Cerebellar cortex (tissue), 1 donor: ENCODE results near the gene ITPK1.

ENCODE experiments used
- DNase-seq: peaks from one replicate; pipeline ENCODE4 v3.0.0-alpha.2; 2015; ENCODE audit warnings: low spot score

ITPK1 gene

DNA sequence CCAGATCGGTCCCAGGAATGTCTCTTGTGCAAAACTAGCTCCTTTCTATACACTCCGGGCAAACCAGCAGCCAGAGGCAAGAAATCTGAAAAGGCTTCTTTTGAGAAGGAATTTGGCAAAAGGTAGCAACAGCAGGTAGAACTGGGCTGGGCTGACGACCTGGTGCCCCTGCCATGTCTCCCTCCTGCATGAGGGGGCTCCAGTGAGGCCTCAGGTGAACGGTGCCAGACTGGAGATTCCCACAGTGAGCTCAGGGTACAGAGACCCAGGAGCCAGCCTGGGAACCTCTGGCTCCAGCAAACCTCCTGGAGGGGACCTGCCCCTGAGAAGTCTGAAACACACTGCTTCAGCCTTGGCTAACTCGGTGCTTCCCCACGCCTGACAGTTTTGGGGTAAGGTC lies 10.8 kb downstream of the ITPK1 start:
- no peak for DNase-seq

DNA sequence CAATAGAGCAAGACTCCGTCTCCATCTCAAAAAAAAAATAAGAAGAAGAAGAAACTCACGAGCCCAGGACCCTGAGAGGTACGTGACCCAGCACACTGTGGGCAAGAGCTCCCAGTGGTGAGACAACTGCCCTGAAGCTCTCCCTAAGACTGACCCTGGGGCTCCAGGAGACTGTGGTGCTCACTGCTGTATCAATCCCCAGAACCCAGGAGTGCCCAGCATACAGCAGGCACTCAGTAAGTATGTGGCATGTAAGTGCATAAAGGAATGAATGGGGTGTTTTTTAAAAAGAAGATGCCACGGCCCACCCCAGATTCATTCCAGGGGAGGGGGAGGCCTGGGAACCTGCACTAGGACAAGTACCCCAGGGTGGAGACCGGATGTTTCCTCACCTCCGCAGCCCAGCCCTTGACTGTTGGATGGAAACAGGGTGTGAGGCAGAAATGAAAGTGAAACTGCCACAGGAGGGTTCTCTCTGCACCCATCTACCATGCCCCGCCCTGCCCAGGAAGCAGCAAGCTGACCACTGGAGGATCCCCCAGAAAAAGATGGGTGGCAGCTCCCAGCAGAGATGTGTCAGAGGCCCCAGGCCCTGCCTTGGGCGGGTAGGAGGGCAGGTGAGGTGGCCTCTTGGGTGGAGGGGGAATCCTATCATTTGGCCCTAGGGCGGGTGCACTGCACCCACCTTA lies 12.2 kb downstream of the ITPK1 start:
- DNase-seq: no peak

DNA sequence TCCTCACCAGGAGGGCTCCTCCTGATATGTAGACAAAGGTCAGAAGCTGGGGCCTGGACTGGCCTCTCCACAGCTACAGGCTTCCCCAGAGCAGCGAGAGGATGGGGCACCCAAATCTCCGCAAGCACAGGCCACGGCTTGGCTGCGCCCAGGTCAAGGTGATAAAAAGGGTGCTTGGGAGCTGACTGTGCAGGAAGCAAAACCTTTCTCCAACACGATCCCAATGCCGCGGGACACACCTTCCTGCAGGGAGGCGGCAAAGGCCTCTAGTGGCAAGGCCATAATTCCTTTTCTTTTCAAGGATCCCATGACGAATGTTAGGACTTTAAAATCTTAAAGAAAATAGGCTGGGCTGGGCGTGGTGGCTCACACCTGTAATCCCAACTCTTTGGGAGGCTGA lies 13.6 kb downstream of the ITPK1 start:
- no peak for DNase-seq

DNA sequence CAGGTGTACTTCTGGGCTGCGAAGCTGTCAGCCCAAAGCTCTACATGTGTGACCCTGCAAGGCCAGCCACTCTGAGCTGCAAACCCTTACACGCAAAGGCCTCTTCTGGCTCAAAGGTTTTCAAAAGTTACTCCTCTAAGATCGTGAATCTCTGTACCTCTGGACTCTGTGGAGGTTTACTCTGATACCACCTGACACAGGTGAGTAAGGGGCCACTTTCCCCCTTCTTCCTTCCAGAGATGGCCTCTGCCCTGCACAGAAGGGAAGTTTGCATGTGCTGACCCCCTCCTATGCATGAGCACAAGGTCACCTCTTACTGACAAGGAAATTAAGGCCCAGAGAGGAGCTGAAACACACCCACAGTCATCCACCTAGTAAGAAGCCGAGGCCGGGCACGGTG lies 14.5 kb downstream of the ITPK1 start:
- DNase-seq: no peak

DNA sequence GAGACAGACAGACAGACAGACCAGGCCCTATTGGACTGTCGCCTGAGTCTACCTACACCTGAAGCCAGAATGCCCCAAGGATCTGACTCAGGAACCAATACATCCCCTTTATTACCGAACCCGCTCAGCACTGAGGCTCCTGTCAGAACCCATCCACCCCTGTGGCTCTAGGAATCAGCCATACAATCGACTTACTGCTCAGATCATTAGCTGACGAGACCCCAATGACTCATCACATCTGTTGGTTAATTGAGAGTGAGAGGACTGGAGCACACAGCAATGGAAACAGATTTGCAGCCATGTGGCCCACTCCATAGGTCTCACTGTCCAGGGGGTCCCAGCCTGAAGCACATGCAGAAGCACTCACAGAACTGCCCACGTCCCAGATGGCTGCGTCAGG lies 15.2 kb downstream of the ITPK1 start:
- no peak for DNase-seq

DNA sequence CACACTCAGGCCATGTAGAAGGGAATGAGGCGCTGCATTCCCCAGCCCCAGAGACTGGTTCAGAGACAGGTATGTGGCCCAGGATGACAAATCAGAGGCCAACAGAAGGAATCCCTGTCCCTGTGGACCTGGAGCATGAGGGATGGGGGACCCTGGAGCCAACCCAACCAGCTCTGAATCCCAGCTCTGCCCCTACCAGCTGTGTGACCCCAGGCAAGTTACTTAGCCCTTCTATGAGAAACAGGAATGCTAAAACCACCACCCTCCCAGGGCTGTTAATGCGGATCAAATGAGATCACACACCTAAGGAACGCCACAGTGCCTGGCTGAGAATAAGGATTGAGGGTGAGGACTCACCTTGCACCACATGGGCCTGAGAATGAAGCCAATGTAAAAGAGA lies 15.6 kb downstream of the ITPK1 start:
- DNase-seq: no peak

DNA sequence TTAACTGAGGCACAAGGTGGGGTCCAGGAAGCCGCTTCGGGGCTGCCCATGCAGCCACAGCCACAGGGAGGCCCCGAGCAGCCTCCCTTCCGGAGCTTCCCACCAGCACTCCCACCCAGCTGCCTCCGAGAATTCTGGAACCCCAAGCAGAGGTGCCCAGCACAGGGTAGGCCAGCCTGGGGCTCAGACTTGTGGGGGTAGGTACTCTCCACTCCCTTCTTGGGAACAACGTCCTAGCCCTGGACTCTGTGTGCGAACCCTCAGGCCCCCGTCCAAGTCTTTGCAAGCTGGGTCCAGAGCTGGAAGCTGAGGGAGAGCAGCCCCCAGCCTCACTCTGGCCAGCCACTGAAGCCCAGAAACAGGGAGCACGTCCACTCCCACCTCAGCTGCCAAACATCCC lies 16.1 kb downstream of the ITPK1 start:
- DNase-seq: no peak

DNA sequence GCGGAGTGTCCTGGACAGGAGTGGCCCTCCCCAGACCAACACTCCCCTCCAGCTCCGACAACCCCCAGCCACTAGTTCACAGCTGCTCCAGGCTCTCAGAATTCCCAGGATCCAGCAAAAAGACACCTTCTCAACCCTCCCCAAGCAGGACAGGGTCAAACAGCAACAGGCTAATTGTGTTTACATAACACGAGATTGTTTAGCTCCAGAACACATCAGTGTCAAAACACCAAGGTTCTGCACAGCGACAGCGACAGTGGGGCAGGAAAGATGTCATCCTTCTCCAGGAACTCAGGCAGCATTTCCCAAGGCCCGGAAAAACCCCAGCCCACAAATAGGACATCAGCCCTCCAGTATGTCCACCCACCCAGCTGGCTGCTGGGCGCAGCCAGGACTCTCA lies 16.5 kb downstream of the ITPK1 start:
- DNase-seq: no peak

DNA sequence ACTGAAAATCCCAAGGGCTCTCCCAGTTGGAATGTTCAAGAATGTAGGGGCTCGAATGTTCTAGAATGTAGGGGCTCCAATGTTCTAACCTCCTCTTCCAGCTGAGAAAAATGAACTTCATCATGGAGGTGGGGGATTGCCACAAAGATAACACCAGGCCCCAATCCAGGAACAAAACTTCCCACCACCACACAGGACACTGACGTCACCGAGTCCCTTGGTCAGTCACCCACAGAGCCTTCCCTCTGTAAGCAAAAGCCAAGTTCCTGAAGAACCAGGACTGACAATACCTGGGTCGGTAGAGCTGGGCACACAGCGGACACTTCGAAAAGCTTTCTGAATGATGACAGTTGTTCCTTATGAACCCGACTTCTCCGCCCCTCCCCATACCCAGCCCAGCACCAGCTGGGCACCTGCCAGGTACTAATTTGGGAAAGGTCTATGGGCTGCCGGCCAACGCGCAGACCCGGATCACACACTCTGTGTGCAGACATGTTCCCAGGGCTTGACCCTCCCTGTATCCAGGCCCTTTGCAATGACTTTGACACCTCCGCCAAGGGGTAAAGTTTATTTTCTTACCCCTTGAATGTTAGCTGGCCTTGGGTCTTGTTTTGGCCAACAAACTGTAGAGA lies 18.9 kb downstream of the ITPK1 start:
- DNase-seq: no peak

DNA sequence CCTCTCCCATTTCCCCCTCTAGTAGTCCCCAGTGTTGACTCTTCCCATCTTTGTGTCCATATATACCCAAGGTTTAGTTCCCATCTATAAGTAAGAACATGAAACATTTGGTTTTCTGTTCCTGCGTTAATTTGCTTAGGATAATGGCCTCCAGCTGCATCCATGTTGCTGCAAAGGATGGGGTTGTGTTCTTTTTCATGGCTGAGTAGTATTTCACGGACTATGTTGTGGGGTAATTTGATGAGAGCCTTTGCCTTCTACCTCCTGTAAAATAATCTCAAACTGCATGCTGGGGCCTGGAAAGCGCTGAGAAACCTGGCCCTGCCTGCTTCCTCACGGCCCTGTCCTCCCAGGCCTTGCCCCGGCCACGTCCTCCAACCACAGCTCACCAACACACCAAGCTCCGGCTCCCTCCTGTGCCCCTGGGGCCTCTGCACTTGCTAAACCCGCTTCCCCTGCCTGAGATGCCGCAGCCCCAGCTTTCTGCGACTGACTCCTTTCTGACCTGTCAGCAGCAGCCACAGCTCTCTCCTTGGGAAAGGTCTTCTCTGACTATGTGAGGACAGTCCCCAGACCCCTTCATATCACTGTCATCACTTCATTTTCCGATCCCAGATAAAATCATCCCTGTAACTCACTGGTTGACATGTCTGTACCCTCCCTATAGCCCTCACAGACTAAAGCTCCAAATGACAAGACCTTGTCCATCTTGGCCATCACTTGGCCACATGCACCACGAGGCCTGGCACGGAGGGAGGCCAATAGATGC lies 19.8 kb downstream of the ITPK1 start:
- DNase-seq: no peak

DNA sequence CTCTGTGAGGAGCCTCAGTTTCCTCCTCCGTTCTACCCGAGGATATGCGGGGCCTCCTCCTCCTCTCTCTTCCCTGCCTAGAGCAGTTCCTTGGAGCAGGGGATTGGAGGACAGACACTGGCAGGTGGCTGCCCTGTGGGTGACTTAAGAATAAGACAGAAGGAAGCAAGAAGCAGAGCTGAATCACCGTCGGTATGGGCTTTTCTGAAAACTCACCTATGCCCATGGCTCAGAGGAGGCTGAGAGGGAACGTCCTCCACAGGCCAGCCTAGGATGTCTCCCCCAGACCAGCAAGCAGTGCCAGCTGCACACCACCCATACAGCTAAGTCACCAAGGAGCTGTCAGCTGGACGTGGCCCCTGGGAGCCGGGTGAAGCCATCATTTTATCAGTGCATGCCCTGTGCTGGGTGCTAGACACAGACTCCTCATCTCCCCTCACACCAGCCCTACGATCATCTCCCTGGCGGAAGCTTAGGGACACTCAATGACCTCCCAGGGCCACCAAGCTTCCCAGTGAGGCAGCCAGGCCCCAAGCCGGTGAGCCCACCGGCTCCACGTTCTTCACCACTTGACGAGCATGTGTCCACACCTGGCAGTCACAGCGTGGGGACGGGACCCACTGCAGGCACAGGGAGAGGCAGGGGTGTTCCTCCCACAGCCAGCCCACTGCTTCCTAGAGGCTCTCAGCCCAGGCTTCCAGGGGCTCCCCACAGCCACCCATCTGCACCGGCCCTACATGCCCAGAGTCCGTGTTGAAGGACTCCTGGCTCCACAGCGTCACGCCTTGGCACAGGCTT lies 21.4 kb downstream of the ITPK1 start:
- DNase-seq: peak; percentile 58

DNA sequence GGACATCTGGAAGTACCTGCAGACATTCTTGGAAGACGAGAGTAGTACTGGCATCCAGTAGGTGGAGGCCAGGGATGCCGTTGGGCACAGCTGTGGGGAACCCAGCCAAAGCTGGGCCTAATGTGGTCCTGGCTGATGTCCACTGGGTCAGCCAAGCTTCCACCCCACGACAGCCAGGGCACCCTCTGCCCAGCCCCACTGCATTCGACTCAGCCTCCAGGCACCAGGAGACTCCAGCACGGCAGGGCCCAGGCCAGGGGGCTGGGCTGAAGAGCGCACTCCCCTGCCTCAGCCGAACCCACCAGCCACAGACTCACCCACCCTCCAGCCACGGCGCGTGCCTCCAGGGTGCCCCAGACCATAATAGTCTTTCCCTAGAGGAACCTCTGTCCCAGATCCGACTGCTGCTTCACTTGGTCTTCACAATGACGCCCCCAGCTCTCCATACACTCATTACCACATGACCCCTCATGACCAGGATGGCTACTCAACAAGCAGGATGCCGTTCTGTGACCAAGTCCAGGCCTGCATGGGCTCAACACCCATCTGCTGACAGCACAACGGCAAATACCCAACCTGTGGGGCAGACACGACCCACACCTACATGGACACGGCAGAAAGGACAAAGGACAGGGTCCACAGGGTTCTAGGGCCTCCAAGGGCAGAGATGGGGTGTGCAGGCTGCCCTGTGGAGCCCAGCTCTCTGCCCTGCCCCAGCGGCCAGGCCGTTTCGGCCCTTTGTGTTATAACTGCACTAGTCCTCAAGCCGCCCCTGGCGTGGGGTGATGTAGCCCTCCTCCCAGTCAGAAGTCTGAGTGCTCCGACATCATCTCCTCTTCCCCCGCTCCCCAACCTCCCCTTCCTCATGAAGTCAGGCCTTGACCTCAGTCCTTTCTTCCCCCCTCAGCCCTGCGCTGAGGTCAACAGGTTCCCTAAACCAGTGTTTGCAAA lies 22.8 kb downstream of the ITPK1 start:
- DNase-seq: no peak

DNA sequence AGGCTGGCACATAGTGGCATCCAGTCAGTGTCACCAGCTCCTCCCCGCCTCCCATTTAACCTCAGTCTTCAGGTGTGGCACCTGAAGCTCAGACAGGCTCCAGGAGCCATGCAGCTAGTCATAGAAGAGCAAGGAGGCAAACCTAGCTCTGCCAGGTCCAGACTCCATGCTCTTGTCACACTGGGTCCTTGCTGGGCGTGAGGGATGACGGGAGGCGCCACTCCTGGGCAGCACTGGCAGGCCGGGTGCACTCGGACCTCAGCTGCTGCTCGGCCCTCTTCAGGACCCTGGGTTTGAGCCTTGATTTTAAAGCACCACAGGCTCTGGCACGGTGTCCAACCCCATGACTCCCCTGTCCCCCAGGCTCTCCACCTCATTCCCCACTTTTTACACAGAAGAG lies 24.1 kb downstream of the ITPK1 start:
- no peak for DNase-seq

DNA sequence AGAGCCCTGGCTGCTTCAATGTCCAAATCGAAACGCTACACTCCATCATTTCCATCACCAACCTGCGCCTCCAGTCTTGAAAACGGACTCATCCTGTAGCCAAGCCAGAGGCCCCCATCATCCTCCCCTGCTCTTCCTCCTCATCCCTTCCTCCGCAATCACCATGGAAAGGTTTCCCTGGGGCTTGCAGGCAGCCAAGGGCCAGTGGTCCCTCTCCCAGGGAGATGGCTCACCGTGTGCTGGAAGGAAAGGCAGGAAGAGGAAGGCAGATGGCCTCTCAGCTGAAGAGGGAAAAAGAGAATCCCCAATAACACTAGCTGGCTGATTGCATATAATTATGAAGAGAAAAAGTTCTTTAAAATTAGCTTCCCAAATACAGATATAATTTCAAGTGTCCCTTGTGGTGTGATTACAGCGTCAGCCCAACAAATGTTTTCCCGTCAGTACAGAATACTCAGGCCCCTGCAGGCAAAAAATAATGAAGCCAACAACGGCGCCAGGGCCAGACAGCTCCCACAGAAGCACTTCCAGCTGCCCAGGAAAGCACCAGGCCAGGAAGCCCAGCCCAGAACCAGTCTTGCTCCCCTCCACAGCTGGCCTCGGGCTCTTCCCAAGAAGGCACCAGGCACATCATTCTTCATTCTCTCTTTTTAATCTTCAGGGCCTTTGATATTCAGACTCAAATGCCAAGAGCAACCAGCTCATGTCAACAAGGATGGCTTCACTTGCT lies 24.7 kb downstream of the ITPK1 start:
- DNase-seq: peak; percentile 48

DNA sequence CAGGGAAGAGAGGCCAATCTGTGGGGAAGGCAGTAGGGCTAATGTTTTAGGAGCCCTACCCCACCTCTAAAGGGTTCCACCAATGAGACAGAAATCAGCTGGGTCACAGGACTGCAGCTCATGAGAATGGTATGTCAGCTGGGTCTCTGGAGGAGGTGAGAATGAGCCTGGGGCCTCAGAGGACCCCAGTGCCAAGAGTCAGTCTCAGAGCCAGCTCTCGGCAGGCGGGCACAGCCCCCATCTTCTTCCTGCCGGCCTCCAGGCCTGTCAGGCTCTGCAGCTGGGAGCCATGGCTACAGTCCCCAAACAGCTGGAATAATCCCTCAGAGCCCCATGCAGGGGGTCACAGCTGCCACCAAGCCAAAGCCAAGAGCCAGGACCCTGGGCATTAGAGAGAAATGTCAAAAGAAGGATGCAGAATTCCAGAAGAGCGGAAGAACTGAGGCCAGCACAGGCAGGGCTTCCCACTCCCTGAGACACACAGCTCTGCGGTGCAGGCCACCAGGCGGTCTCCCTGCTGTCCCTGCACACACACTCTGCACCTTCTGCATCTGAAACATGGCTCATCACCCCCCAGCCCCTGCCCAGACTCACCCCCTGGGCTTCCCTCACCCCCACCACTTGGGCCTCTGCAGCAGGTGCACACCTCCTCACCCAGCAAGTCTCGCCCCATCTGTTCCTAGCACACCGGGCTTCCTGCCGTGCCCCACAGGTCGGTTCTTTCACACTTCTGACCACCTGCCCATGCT lies 26.0 kb downstream of the ITPK1 start:
- no peak for DNase-seq

DNA sequence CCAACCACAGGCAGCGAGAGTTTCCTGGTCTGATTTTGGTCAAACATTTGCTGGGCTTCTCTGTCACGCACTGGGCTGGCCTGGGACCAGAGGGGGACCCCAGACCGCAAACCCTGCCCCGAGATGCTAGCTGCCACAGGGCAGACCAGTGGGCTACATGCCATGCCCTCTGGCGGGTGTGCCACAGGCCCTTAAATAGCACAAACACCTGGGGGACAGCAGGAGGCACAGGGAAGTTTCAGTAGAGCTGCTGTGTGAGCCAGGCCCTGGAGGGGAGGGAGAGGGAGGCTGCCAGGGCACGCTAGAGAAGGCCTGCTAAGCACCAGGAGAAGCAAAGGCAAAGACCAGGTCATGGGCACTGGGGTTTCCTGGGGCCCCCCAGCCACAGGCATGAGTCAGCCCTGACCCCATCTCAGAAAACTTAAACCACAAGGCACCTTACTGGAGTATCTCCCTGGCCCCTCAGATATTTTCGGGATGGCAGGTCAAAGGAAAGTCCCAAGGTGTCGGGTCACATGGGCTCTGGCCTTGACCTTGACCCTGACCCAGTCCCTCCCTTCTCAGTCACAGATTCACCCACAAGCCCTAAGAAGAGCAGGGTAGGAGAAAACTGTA lies 29.2 kb downstream of the ITPK1 start:
- DNase-seq: no peak

DNA sequence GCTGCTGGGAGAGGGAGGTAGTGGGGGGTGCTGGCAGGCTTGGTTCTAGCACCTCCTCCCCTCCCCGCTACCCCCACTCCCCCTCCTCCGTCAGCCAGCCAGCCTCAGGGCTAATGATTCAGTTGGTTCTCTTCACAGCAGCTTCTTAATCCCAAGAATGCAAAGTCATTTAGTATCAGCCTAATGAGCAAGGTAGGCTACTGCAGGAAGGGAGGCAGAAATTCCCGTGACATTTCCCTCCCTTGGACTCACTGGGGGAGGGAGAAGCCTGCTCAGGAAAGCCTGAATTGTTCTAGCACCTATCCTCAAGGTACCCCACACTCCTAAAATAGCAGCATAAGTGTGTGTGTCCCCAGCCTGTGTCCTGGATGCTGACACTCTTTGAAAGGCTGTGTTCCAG lies 29.8 kb downstream of the ITPK1 start:
- no peak for DNase-seq

DNA sequence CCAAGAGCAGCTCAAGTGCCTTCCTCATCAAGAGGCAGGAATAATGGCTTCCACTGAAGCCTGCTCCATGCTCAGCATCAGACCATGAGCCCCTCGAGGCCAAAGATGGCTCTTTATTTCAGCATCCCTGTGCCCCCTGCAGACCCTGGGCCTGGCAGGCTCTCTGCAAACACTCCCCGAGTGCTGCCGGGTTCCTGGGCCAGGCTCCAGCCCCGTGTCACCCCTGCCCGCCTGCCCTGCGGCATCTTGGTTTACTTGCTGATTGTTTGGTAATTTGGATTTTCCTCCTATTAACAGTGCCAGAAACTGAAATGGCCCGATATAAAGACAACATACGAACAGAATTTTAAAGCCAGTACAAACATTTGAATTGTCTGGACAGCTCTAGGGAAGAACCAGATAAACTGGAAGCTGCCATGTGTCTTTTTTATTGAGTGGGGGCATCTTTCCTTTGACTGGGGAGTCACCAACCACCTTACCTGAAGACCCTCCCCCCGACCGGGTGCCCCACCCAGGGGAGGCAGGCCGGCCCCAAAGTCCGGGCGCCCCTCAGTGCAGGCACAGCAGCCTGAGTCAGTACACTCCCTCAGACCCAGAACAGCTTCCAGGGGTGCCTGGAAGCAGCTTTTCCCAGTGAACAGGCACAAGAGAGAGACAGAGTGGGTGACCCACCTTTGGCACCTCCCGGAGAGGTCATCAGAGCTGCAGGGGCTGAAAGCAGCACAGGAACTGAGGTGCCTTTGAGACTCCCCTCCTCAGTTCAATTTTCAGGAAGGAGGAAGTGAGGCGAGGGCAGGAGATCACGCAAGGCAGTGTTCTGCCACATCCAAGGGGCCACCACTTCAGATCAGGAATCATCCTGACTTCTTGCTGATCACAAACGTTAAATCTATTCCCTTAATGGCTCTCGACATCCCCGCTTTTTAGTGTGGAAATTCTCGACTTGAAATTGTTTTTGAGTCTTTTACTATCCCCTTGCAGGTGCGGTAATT lies 30.6 kb downstream of the ITPK1 start:
- no peak for DNase-seq
